ENCODE results near the gene MGAT3. TPM values are rescaled to one million over a fixed set of nuclear protein-coding genes. Genes with fewer than 3 reads are reported as not detected.

MGAT3 gene
- total RNA-seq, 1 donor from 2014 or later = 47.0 TPM

DNA sequence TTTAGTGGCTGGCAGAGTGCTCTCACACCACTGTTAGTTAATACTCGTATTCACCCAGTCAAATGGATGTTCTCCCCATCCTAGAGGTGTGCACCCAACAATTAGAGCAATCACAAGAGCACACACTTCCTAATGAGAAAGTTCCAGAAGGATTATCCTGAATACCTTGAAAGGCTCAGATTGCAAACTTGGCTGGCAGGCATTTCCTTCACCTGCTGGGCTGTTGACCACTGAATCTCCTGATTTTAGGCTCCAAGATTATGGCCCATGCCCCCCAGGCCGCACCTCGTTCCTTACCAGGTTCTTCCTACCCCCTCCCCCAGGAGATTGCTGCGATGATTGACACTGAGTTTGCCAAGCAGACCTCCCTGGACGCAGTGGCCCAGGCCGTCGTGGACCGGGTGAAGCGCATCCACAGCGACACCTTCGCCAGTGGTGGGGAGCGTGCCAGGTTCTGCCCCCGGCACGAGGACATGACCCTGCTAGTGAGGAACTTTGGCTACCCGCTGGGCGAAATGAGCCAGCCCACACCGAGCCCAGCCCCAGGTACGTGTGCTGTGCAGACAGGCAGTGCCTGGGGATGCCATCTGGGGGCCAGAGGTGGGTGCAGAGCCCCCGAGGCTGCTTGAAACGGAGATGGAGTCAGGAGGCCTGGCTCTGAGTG is 30.3 kb upstream of the MGAT3 start:
- TF ChIP-seq, protein P1, sequence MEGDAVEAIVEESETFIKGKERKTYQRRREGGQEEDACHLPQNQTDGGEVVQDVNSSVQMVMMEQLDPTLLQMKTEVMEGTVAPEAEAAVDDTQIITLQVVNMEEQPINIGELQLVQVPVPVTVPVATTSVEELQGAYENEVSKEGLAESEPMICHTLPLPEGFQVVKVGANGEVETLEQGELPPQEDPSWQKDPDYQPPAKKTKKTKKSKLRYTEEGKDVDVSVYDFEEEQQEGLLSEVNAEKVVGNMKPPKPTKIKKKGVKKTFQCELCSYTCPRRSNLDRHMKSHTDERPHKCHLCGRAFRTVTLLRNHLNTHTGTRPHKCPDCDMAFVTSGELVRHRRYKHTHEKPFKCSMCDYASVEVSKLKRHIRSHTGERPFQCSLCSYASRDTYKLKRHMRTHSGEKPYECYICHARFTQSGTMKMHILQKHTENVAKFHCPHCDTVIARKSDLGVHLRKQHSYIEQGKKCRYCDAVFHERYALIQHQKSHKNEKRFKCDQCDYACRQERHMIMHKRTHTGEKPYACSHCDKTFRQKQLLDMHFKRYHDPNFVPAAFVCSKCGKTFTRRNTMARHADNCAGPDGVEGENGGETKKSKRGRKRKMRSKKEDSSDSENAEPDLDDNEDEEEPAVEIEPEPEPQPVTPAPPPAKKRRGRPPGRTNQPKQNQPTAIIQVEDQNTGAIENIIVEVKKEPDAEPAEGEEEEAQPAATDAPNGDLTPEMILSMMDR (conservative IDR thresholded peaks at IDR 0.05) = no peak
- Mint-ChIP-seq H3K4me3 (no peak overlapping the region), H3K27ac (no peak overlapping the region), H3K4me1 (ENCODE audit: unreplicated experiment) (peaks cover 15% of the 10 kb centered on the region), H3K9me3 (no peaks in the 10 kb centered on the region), H3K27me3 (no peaks in the 10 kb centered on the region), H3K36me3 (peaks cover 9% of the 10 kb centered on the region)
- DNase-seq (ENCODE audit: extremely low spot score, unreplicated experiment) = no peak

DNA sequence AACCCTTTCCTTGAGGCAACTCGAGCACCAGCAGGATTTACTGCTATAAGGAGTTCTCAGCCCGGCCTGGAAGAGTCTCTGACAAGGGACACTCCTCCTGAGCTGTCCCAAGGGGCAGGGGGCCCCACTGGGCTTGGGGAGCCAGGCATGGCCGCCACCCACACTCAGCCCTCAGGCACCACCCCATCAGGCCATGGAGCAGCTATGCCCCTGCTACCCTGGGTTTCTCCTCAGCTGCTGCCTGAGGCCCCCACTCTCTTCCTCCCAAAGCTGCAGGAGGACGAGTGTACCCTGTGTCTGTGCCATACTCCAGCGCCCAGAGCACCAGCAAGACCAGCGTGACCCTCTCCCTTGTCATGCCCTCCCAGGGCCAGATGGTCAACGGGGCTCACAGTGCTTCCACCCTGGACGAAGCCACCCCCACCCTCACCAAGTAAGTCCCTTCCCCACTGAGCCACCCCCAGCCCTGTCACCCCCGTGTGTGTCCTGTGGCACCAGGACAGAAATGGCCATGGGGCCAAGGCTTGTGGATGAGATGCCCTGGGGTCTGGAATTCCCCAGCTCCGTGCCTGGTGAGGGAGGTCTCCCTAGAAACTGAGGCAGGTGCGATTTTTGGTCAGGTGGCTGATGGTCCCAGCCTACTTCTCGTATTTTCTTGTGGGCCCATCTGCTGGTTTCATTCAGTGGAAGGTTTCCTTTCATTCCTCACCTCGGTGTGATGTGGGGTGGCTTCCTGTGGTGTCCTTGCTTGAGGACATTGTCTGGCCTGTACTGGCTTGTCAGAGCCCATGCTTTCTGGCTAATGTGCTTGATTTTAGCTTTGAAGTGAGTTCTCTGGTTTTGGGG is 28.8 kb upstream of the MGAT3 start:
- H3K4me1 Mint-ChIP-seq (ENCODE audit: unreplicated experiment) = peaks cover 15% of the 10 kb centered on the region
- H3K27ac Mint-ChIP-seq = peak overlapping the region; percentile 88
- TF ChIP-seq, protein P1 (conservative IDR thresholded peaks at IDR 0.05) = no peak
- no peaks in the 10 kb centered on the region for H3K27me3 Mint-ChIP-seq
- H3K4me3 Mint-ChIP-seq = peak overlapping the region; percentile 47
- no peaks in the 10 kb centered on the region for H3K9me3 Mint-ChIP-seq
- DNase-seq (ENCODE audit: extremely low spot score, unreplicated experiment) = no peak
- peaks cover 5% of the 10 kb centered on the region for H3K36me3 Mint-ChIP-seq

DNA sequence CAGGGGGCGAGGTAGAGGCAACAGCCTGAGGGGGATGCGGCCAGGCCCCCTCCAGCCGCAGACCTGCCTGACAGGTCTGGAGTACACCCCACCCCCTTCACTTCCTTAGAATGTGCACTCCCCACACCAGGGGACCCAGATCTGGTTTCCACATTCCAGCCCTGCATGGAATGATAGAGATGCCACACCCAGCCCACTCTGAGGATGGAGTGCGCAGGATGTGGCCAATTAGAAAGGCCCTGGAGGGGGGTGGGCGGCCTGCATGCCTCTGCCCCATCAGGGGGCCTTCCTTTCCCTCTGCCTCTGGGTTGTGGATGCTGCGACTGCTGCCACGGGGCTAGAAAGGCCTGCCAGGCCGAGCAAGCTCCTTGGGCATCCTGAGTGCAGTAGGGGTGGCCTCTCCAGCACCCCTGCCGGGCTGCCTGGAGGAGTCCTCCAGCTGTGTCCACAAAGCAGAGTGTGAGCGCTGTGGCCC is 28.2 kb upstream of the MGAT3 start:
- Mint-ChIP-seq H3K9me3 (no peaks in the 10 kb centered on the region), H3K27me3 (no peaks in the 10 kb centered on the region), H3K4me3 (peak overlapping the region; percentile 47), H3K4me1 (ENCODE audit: unreplicated experiment) (peaks cover 15% of the 10 kb centered on the region), H3K27ac (peak overlapping the region; percentile 88), H3K36me3 (peaks cover 5% of the 10 kb centered on the region)
- DNase-seq (ENCODE audit: extremely low spot score, unreplicated experiment) = peak; percentile 82
- TF ChIP-seq, protein P1 (conservative IDR thresholded peaks at IDR 0.05) = no peak

DNA sequence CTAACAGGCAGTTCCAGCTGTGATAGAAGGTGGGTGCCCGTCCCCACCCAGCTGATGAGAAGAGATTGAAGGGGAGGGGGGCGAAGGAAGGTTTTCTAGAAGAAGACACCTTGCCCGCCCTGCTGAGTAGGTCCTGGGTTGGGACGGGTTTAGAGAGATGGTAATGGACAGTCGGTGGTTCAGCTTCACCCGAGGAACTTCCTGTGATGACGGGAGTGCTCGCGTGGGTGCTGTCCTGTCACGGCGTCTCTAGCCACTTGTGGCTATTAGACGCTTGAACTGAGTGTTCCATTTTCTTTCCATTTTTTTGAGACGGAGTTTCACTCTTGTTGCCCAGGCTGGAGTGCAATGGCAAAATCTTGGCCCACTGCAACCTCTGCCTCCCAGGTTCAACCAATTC is 27.6 kb upstream of the MGAT3 start:
- Mint-ChIP-seq H3K4me1 (ENCODE audit: unreplicated experiment) (peaks cover 15% of the 10 kb centered on the region), H3K4me3 (no peak overlapping the region), H3K27ac (peak overlapping the region; percentile 88), H3K9me3 (no peaks in the 10 kb centered on the region), H3K27me3 (no peaks in the 10 kb centered on the region), H3K36me3 (peaks cover under 1% of the 10 kb centered on the region)
- TF ChIP-seq, protein P1 (conservative IDR thresholded peaks at IDR 0.05) = no peak
- DNase-seq (ENCODE audit: extremely low spot score, unreplicated experiment) = no peak

DNA sequence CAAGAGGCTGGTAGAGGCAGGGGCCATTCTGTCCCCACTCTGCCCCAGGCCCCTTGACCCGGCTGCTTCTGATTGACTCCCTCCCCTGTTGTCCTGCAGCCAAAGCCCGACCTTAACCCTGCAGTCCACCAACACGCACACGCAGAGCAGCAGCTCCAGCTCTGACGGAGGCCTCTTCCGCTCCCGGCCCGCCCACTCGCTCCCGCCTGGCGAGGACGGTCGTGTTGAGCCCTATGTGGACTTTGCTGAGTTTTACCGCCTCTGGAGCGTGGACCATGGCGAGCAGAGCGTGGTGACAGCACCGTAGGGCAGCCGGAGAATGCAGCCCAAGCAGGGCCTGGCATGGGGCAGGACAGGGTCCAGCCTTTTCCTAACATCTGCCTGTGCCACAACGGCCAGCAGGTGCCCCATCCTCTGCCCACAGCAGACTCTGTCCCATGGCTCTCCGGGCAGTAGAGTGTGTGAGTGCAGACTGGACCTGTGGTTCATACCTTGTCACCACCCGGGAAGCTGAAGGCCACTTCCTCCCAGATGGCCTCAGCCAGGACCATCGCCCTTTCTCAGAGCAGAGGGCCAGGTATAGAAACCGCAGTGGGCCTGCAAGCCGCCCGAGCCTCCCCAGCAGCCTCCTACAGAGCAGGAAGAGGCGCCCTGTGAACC is 26.8 kb upstream of the MGAT3 start:
- Mint-ChIP-seq H3K36me3 (no peaks in the 10 kb centered on the region), H3K27me3 (no peaks in the 10 kb centered on the region), H3K4me3 (peak overlapping the region; percentile 47), H3K4me1 (ENCODE audit: unreplicated experiment) (peaks cover 15% of the 10 kb centered on the region), H3K9me3 (no peaks in the 10 kb centered on the region), H3K27ac (peak overlapping the region; percentile 11)
- TF ChIP-seq, protein P1 (conservative IDR thresholded peaks at IDR 0.05) = no peak
- DNase-seq (ENCODE audit: extremely low spot score, unreplicated experiment) = no peak

All from type B pancreatic cell (in vitro differentiated cells).